CD4-positive, alpha-beta T cell treated with Interleukin-10 for 1 hour (primary cell): Measurements from ENCODE around the gene PGM3.
"Not testable (repeated sequence)": the region's sequence is repeated elsewhere in the genome, so short reads cannot be mapped to it uniquely, and the experiment has no call there.

Experiments
- DNase-seq: peaks from one replicate; pipeline ENCODE4 v3.0.0-alpha.2; 2020

The PGM3 gene

GRCh38 chr6:83192871-83193746 is at the start of gene PGM3, which contains the start of gene RWDD2A:
Gene PGM3, minus strand, starts transcription at chr6:83193265. Its CDS starts 2,253 bp downstream, at chr6:83191012.
Gene RWDD2A, plus strand, starts transcription at chr6:83193357. Its CDS starts 1,095 bp downstream, at chr6:83194452.
- peak; percentile 90 for DNase-seq

- no peak for DNase-seq
These were observed 38.1 kb upstream of the PGM3 start for GRCh38 chr6:83231146-83231545.

GRCh38 chr6:83226517-83226916 is 33.5 kb upstream of the PGM3 start:
- DNase-seq, result no peak

GRCh38 chr6:83221889-83222479 is 28.9 kb upstream of the PGM3 start:
- DNase-seq, result peak; percentile 39

GRCh38 chr6:83221276-83221675 is 28.2 kb upstream of the PGM3 start:
- no peak for DNase-seq

GRCh38 chr6:83220121-83220520 is 27.1 kb upstream of the PGM3 start:
- DNase-seq, result no peak

GRCh38 chr6:83218646-83219045 is 25.6 kb upstream of the PGM3 start:
- DNase-seq, result no peak

- no peak for DNase-seq
These were observed 23.7 kb upstream of the PGM3 start for GRCh38 chr6:83216806-83217205.

- DNase-seq, result peak; percentile 70
These were observed 22.3 kb upstream of the PGM3 start for GRCh38 chr6:83215131-83216047.

- no peak for DNase-seq
These were observed 9.0 kb upstream of the PGM3 start for GRCh38 chr6:83202031-83202430.

- DNase-seq, result no peak
These were observed 6.8 kb upstream of the PGM3 start for GRCh38 chr6:83199863-83200225.

GRCh38 chr6:83199173-83199862 is 6.3 kb upstream of the PGM3 start:
- DNase-seq, result no peak

- no peak for DNase-seq
These were observed 5.6 kb upstream of the PGM3 start for GRCh38 chr6:83198486-83199172.

GRCh38 chr6:83193747-83194566 is 892 bp upstream of the PGM3 start:
- DNase-seq, result peak; percentile 11

GRCh38 chr6:83192456-83192855 is 609 bp downstream of the PGM3 start:
- no peak for DNase-seq

- DNase-seq, result not testable (repeated sequence)
These were observed 1.1 kb downstream of the PGM3 start for GRCh38 chr6:83191974-83192373.

GRCh38 chr6:83190626-83191025 is 2.4 kb downstream of the PGM3 start:
- no peak for DNase-seq

GRCh38 chr6:83188501-83188900 is 4.6 kb downstream of the PGM3 start:
- DNase-seq, result no peak

GRCh38 chr6:83185096-83185495 is 8.0 kb downstream of the PGM3 start:
- DNase-seq, result no peak

GRCh38 chr6:83183082-83183828 is 9.8 kb downstream of the PGM3 start:
- DNase-seq, result no peak
